Stimulated activated CD4-positive, alpha-beta T cell treated with anti-CD3 and anti-CD28 coated beads, Interleukin-12 subunit alpha, Interleukin-12 subunit beta, amount 100 ng/mL, for 24 hours (primary cell): ENCODE measurements around the gene ARMC2.
A peak's percentile ranks its signal among the peaks of the same experiment; 100 is the strongest.

ENCODE experiments used
- DNase-seq, 2 experiments: peaks; one replicate each; pipeline ENCODE4 v3.0.0-alpha.2; 2020; ENCODE audit warnings: low read depth in 2 of 2

ARMC2 gene

GRCh38 chr6:108988296-108988695 is 140.1 kb downstream of the ARMC2 start:
- DNase-seq: no peak

- DNase-seq: no peak
These were observed 140.5 kb downstream of the ARMC2 start for GRCh38 chr6:108988765-108989164.

- DNase-seq: no peak
These were observed 141.5 kb downstream of the ARMC2 start for GRCh38 chr6:108989700-108990099.

GRCh38 chr6:108993876-108994275 is 145.7 kb downstream of the ARMC2 start:
- no peak for DNase-seq

- no peak for DNase-seq
These were observed 147.1 kb downstream of the ARMC2 start for GRCh38 chr6:108995296-108995695.

DNA sequence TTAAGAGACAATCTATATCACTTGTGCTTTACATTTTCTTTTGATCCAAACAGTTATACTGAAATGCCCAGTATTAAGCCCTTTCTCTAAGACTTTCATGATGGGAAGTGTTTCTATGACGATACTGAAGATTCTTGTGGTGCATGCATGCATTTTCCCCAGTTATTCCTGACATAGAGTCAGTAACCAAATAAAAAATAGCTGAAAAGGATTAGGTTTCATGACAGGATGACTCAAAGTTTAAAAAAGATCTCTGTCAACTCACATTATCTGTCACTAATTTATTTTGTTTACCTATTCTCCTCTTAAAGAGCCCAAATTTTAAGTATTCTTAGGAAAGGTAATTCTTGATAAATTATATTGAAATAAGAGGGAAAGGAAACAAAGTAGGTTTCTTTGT is 148.0 kb downstream of the ARMC2 start:
- no peak for DNase-seq

GRCh38 chr6:108998485-108998884 is 150.3 kb downstream of the ARMC2 start:
- no peak for DNase-seq

DNA sequence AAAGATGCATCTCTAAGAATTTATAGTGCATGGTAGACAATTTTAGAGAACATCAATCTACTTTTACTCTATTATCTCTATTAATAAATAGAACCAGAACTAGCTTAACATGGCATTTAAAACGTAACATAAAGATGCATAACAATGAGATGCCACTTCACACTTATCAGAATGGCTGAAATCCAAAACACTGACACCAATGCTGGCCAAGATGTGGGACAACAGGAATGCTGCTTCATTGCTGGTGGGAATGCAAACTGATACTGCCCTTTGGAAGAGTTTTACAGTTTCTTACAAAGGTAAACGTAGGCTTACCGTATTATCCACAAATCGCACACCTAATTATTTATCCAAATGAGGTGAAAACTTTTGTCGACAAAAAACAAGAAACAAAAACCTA is 151.2 kb downstream of the ARMC2 start:
- no peak for DNase-seq

GRCh38 chr6:109000289-109000688 is 152.1 kb downstream of the ARMC2 start:
- no peak for DNase-seq

DNA sequence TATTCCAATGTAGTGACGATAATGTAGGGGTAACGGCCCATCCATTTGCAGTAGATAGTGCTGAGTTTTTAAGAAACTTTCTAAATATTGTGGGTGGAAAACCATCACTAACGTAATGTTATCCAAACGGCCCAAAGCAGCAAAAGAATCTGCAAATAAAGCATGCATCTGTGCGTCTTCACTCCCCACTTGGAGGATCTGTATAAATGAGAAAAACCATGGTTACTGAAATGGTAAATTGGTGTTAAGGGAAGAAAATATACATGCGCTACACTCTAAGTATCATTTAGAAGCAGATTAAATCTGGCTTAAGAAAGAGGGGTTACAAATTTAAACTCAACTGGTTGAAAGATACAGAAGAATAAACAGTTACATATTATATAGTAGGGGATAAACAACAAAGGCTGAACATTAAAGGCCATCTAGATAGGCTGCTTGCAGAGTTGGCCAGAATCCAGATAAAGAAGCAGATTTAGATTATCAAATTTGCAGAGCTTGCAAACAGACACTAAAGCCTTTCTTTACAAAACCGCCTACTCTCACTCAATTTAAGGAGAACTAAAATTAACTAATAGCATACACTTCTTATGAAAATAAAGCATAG is 153.2 kb downstream of the ARMC2 start:
- no peak for DNase-seq

DNA sequence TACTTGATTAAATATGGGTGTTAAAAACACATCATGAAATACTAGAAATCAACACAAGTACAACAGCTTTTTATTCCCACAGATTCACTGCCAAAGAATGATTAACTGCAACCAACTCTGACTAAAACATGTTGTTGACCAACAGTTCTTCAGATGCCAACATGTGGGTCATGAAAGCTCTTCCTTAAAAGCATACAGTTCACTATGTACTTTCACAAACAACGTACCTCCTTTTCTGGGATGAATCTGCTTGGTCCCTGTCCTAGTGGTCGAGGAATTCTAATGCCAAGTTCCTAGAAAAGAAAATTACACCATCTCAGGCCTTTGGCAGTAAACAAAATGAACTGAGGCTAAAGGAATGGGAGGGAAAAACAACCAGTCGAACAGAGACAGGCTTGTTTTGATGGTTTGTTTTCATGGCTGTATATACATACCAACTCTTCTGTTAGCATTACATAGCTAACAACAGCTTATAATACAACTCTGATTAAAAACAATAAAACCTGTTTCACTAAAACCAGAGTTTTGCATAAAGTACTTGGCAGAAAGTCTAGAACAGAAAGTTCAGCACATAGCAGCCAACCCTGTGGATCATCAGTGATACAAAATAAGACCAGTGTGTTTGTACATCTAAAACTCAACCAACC is 154.0 kb downstream of the ARMC2 start:
- DNase-seq: no peak

- no peak for DNase-seq
These were observed 154.7 kb downstream of the ARMC2 start for GRCh38 chr6:109002882-109003281.

DNA sequence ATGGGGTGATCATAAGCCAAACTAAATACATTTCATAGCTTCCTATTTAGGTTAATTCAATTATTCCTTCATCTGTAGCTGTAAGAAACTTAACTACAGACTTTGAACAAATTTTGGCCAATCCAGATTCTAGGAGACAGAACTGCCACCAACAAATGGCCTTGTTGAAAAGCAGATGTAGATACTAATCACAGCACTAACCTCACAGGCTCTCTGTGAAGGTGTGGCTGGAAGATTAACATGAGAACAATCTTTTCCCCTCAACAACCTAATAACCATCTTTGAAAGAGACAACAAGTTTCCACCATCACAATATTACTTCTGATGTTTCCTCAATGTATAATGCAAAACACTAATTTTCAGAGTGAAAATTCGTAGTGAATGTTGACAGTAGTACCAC is 158.6 kb downstream of the ARMC2 start:
- DNase-seq: no peak

DNA sequence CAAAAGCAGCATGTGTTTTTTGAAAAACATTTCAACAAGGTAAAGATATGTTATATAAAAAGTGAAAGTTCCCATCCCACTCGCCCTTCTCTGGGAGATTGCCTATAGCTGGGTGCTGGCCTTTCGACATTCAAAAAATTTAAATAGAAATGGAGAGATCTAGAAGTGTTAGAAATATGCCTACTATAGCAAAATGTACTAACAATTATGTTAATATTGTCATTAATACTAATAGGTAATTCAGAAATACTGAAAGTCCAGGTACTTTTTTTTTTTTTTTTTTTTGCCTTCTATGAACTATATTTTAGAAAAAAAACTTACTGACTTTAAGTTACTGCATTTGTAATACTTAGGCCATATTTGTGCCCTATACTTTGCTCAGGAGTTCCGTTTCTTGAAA is 159.3 kb downstream of the ARMC2 start:
- DNase-seq: no peak

GRCh38 chr6:109008054-109008453 is 159.8 kb downstream of the ARMC2 start:
- DNase-seq: no peak

DNA sequence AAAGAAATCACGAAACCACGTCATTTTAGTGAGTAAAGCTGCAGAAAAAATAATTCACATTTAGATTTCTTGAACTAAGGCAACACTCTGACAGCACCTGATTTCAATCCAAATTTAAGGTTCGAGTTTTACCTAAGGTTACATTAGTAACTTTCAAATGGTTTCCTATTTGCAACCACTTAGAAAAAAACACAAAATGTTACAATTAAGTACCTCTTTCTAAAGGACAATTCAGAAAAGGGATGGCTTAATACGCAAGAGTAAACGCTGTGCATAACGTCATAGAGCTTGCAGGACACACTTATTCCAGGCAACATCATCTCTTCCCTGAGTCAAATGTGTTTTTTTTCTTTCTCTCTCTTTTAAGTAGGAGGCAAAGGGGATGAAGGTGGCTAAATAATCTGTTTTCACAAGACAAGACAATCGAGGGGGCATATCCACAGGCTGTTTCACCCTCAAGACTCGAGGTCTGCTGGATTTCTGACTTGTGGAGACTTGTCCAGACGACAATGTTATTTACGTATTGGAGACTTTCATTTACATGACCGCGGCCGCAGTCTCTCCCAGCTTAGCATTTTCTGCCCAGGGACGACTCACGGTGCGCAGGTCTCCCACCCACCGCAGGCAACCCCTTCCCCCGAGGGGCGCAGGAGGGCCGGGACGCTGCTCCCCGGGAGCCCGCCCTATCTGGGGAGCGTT is 160.5 kb downstream of the ARMC2 start:
- DNase-seq: no peak

GRCh38 chr6:109009236-109009961 is 161.2 kb downstream of the ARMC2 start:
- DNase-seq: peak; percentile 77 to 86

DNA sequence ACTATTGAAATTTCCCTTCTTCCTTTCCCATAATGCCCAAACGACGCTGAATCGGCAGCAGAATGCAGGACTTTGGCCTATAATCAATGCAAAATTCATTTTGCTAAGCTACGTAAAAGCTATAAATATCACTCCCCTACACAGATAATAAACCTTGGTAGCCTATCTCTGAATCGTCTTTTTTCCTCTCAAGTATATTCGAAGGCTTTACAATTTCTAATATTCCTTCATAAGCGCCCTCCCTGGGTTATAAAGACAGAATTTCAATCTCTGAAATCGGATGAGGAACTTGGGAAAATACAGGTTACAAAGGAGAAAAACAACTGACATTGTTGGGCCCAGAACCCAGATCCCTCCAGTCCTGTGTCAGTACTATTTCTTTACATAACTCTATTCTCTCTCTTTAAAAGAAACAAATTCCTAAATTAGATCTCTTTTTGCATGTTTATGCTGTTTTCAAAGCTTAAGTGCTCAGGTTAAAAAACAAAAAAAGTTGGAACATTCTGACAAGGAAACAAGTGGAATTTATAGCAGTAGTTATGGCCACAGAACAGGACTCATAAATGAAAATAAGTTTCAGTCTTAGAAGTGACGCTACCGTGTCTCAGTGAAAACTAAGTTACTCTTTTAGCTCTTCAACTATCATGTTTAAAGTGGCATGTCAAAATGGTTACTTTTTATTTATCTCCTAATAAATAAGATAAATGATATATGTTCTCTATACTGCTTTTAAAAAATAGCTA is 161.9 kb downstream of the ARMC2 start:
- DNase-seq: no peak

DNA sequence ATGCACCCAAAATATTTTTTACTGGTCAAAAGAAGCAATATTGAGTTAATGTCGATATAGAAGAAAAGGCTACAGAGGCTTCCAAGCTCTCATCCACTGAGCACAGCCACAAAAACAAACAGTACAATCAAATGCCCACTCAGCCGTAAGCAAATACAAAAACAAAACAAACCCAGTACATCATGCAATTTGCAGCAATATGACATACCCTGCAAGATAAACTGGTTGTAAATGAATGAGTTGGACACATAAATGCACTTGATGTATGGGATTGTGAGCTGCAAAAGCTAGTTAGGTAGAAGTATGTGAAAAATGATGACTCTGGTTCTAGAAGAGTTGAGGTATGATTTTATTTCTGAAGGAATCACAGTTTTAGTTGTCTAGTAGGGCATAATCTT is 162.5 kb downstream of the ARMC2 start:
- no peak for DNase-seq

- no peak for DNase-seq
These were observed 165.6 kb downstream of the ARMC2 start for GRCh38 chr6:109013656-109014305.

DNA sequence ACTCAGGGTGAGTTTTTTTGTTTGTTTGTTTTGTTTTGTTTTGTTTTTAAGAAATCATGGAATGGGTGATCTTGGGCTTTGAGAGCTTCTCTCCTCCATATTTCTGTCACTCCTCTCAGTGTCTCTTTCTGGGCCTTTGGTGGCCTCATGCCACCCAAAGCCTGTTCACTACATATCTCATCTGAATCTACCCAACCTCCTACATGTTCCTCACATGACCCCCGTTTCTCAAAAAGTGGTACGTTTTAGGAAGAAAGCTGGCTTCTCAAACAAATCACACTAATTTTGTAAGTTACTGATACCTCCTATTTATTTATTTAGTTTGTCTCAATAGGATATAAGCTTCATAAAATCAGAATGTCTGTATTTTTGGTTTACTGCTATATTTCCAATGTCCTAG is 166.4 kb downstream of the ARMC2 start:
- no peak for DNase-seq
